ENCODE measurements around the gene ARRB1. TPM values are rescaled to one million over a fixed set of nuclear protein-coding genes. Genes with fewer than 3 reads are reported as not detected.
A peak's percentile ranks its signal among the peaks of the same experiment; 100 is the strongest.

The ARRB1 gene
- total and polyA plus RNA-seq, 2 of the 13 experiments (the other 11 are each of a cell fraction or from before 2014, with no cell fraction given), result 22.5 to 35.7 TPM

DNA sequence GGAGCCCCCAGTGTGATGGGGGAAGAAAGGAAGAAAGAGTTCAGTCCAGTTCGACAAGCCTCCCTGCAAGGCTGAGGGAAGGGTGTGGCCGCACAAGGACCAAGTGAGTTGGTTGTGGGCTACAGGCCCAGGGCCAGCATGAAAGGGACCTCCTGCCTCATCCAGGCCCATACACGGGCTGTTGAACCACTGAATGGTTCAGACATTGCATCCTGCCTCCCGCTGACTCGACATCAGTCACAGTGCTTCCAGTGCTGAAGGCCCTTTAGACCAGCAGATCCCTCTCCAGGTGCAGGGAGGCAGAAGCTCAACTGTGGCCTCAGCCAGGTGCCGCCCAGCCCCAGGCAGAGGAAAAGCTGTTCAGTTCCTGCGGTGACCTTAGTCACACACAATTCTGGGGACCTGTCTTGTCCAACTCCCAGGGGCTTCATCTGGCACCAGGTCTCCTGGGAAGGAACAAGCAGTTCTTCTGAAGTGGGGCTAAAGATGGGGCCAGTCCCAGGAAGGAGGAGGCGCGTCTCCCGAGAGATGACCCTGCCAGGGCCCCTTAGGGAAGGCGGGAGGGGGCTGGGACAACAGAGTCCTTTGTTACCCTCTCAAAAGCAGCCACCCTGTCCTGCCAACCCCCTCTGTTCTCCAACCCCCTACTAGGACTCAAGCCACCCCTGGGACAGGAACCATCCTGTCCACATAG is 6.6 kb downstream of the ARRB1 start:
- H3K4me1 ChIP-seq (ENCODE audit: insufficient read depth, low read length), result peaks cover 100% of the 10 kb centered on the region
- BruUV-seq (replicated peaks), result no TSS peak
- H4K20me1 ChIP-seq (ENCODE audit: insufficient read depth, low read length), result peaks cover 73% of the 10 kb centered on the region
- H3K36me3 ChIP-seq (replicated peaks in 1 of 2; ENCODE audit: control insufficient read depth in 1 of 2, insufficient read depth in 2 of 2, low read length in 2 of 2), result 0 out of 5 replicates have a peak, but pooled peaks cover 0 to 2% of the 10 kb centered on the region in 2 experiments
- POLR2A ChIA-PET, result no interaction called here
- H3K9me3 ChIP-seq (ENCODE audit: low read length), result no peaks in the 10 kb centered on the region
- H3K27me3 ChIP-seq (ENCODE audit: control insufficient read depth in 1 of 2, insufficient read depth in 2 of 2, low read length in 2 of 2), result no peaks in the 10 kb centered on the region
- TF ChIP-seq FOXA1 (IDR thresholded peaks at IDR 0.05) (no peak), FOXA1 (CRISPR knock-in tag; IDR thresholded peaks at IDR 0.05) (no peak), ZBTB38 (CRISPR knock-in tag; IDR thresholded peaks at IDR 0.05) (peak; percentile 50; the same call in 1 of the 2 replicates), ZNF891 (CRISPR knock-in tag; IDR thresholded peaks at IDR 0.05) (no peak)
- TF ChIP-seq, protein P1, sequence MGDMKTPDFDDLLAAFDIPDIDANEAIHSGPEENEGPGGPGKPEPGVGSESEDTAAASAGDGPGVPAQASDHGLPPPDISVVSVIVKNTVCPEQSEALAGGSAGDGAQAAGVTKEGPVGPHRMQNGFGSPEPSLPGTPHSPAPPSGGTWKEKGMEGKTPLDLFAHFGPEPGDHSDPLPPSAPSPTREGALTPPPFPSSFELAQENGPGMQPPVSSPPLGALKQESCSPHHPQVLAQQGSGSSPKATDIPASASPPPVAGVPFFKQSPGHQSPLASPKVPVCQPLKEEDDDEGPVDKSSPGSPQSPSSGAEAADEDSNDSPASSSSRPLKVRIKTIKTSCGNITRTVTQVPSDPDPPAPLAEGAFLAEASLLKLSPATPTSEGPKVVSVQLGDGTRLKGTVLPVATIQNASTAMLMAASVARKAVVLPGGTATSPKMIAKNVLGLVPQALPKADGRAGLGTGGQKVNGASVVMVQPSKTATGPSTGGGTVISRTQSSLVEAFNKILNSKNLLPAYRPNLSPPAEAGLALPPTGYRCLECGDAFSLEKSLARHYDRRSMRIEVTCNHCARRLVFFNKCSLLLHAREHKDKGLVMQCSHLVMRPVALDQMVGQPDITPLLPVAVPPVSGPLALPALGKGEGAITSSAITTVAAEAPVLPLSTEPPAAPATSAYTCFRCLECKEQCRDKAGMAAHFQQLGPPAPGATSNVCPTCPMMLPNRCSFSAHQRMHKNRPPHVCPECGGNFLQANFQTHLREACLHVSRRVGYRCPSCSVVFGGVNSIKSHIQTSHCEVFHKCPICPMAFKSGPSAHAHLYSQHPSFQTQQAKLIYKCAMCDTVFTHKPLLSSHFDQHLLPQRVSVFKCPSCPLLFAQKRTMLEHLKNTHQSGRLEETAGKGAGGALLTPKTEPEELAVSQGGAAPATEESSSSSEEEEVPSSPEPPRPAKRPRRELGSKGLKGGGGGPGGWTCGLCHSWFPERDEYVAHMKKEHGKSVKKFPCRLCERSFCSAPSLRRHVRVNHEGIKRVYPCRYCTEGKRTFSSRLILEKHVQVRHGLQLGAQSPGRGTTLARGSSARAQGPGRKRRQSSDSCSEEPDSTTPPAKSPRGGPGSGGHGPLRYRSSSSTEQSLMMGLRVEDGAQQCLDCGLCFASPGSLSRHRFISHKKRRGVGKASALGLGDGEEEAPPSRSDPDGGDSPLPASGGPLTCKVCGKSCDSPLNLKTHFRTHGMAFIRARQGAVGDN (CRISPR knock-in tag; IDR thresholded peaks at IDR 0.05), result peak; percentile 39; the same call in 1 of the 2 replicates
- TF ChIP-seq, protein P2, sequence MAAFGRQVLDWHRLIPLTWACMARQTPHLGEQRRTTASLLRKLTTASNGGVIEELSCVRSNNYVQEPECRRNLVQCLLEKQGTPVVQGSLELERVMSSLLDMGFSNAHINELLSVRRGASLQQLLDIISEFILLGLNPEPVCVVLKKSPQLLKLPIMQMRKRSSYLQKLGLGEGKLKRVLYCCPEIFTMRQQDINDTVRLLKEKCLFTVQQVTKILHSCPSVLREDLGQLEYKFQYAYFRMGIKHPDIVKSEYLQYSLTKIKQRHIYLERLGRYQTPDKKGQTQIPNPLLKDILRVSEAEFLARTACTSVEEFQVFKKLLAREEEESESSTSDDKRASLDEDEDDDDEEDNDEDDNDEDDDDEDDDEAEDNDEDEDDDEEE (CRISPR knock-in tag; IDR thresholded peaks at IDR 0.05), result 0 out of 2 replicates have a peak, but pooled peaks have one; percentile 35
- DNase-seq (ENCODE audit: low spot score) (no peak), ATAC-seq (no peak), FAIRE-seq (no peak)
- 68% methylated on average over 7 of the region's 11 CpGs for WGBS (ENCODE audit: low lambda C conversion rate)
- H3K79me2 ChIP-seq (ENCODE audit: insufficient read depth, low read length), result peaks cover 74% of the 10 kb centered on the region
- in situ Hi-C loops (cut with HindIII; ENCODE audit: extremely low pct_ligation_motif_present, low pct_unique_long_range_greater_than_20kb), result no loop called here
- CTCF ChIA-PET (ENCODE audit: low intra/inter-chr PET ratio, low total read pairs), result no interaction called here
- H3K9ac ChIP-seq (ENCODE audit: insufficient read depth, low read depth, low read length), result no peak overlapping the region
- intact Hi-C loops (cut with micrococcal nuclease; ENCODE audit: unreplicated experiment), result loop anchor here (5.0 kb wide), 1 partner anchor 37 kb away; no protein-coding TSS in a partner anchor
- H3K4me2 ChIP-seq (ENCODE audit: low read depth, low read length), result peak overlapping the region; percentile 36
- no peak overlapping the region for H3K4me3 ChIP-seq (replicated peaks in 1 of 3; ENCODE audit: insufficient read depth in 1 of 3, low read depth in 2 of 3, low read length in 3 of 3)
- H3K27ac ChIP-seq (ENCODE audit: extremely low read length, insufficient read depth, low read length), result no peak overlapping the region
- H2AFZ ChIP-seq (ENCODE audit: low read length), result no peak overlapping the region
